Neuronal stem cell (in vitro differentiated cells): Measurements from ENCODE around the gene AGPS.

Experiments used
- DNase-seq: peaks from one replicate; pipeline ENCODE4 v3.0.0-alpha.2; 2013; ENCODE audit warnings: low spot score
- H2AFZ ChIP-seq: one replicate; pipeline ENCODE4 v1.6.1; 2013; ENCODE audit warnings: mild to moderate bottlenecking, low read length, inconsistent platforms
- H2AK5ac ChIP-seq: 2 replicates; pipeline ENCODE4 v1.6.1; 2013; ENCODE audit warnings: low read depth, mild to moderate bottlenecking, inconsistent platforms, low read length, moderate library complexity, mixed read lengths
- H2BK120ac ChIP-seq: 2 replicates; pipeline ENCODE4 v1.6.1; 2013; ENCODE audit warnings: low read depth, mild to moderate bottlenecking, inconsistent platforms, low read length, moderate library complexity, mixed read lengths
- H2BK12ac ChIP-seq: one replicate; pipeline ENCODE4 v1.6.1; 2013; ENCODE audit warnings: low read length, inconsistent platforms
- H2BK15ac ChIP-seq: 2 replicates; pipeline ENCODE4 v1.6.1; 2013; ENCODE audit warnings: mild to moderate bottlenecking, low read length, inconsistent platforms, mixed read lengths
- H2BK5ac ChIP-seq: one replicate; pipeline ENCODE4 v1.6.1; 2013; ENCODE audit warnings: inconsistent platforms, mild to moderate bottlenecking, low read length, moderate library complexity
- H3K14ac ChIP-seq: one replicate; pipeline ENCODE4 v1.6.1; 2013; ENCODE audit warnings: low read length, inconsistent platforms
- H3K18ac ChIP-seq: 2 replicates; pipeline ENCODE4 v1.6.1; 2013; ENCODE audit warnings: low read length, inconsistent platforms
- H3K23ac ChIP-seq: 2 replicates; pipeline ENCODE4 v1.6.1; 2013; ENCODE audit warnings: low read depth, mild to moderate bottlenecking, mixed read lengths, low read length, inconsistent platforms; ENCODE audit not compliant: poor library complexity
- H3K27ac ChIP-seq: replicated peaks from 3 replicates; pipeline ENCODE4 v1.5.1; 2013; ENCODE audit warnings: low read length, inconsistent platforms
- H3K27me3 ChIP-seq, 3 experiments: 2 replicates each; pipeline ENCODE4 v1.6.1; 2013; ENCODE audit warnings: low read length in 3 of 3, mild to moderate bottlenecking in 2 of 3, inconsistent platforms in 1 of 3, low read depth in 1 of 3, mixed read lengths in 1 of 3, moderate library complexity in 1 of 3; ENCODE audit not compliant: control insufficient read depth in 3 of 3, insufficient read depth in 3 of 3
- H3K36me3 ChIP-seq, 2 donors: replicated peaks in 1 of 2; 2 replicates each; pipeline ENCODE4 v1.6.1; 2013; ENCODE audit warnings: low read length in 2 of 2; ENCODE audit not compliant: control insufficient read depth in 2 of 2, insufficient read depth in 2 of 2
- H3K4ac ChIP-seq: 2 replicates; pipeline ENCODE4 v1.6.1; 2013; ENCODE audit warnings: inconsistent platforms, mild to moderate bottlenecking, low read length, moderate library complexity
- H3K4me1 ChIP-seq, 2 donors: 1 replicate in 1 of 2; 2 replicates in 1 of 2; pipeline ENCODE4 v1.6.1; 2013; ENCODE audit warnings: low read length in 2 of 2, low read depth in 1 of 2; ENCODE audit not compliant: control insufficient read depth in 2 of 2, insufficient read depth in 1 of 2
- H3K4me2 ChIP-seq: one replicate; pipeline ENCODE4 v1.6.1; 2013; ENCODE audit warnings: mild to moderate bottlenecking, low read length, inconsistent platforms; ENCODE audit not compliant: insufficient read depth, poor library complexity, severe bottlenecking
- H3K4me3 ChIP-seq, 2 donors: 2 replicates each; pipeline ENCODE4 v1.5.1; 2013; ENCODE audit warnings: low read length in 2 of 2, mild to moderate bottlenecking in 2 of 2, inconsistent platforms in 1 of 2, moderate library complexity in 1 of 2
- H3K79me1 ChIP-seq: one replicate; pipeline ENCODE4 v1.6.1; 2013; ENCODE audit warnings: low read depth, mild to moderate bottlenecking, inconsistent platforms, low read length, moderate library complexity
- H3K9ac ChIP-seq: one replicate; pipeline ENCODE4 v1.6.1; 2013; ENCODE audit warnings: mild to moderate bottlenecking, low read depth, low read length, inconsistent platforms; ENCODE audit not compliant: poor library complexity
- H3K9me3 ChIP-seq, 2 donors: replicated peaks in 1 of 2; 2 replicates each; pipeline versions ENCODE3 to v1.6.1; 2013; ENCODE audit warnings: low read length in 2 of 2, mild to moderate bottlenecking in 2 of 2, inconsistent platforms in 1 of 2, low read depth in 1 of 2, mixed read lengths in 1 of 2, moderate library complexity in 1 of 2; ENCODE audit not compliant: control insufficient read depth in 2 of 2, insufficient read depth in 1 of 2
- H4K8ac ChIP-seq: one replicate; pipeline ENCODE4 v1.6.1; 2013; ENCODE audit warnings: low read depth, mild to moderate bottlenecking, inconsistent platforms, low read length, moderate library complexity
- H4K91ac ChIP-seq: one replicate; pipeline ENCODE4 v1.6.1; 2013; ENCODE audit warnings: low read length, low read depth, mild to moderate bottlenecking, inconsistent platforms; ENCODE audit not compliant: poor library complexity
- WGBS, 2 donors: extraction: QIAGEN DNeasy Blood & Tissue Kit; methylation state at CpG; one replicate each; pipeline ENCODE4 v1.1.7; 2013; ENCODE audit warnings: missing lambda C conversion rate in 2 of 2, mixed read lengths in 1 of 2; ENCODE audit not compliant: insufficient read length in 2 of 2, insufficient replicate concordance in 1 of 2; ENCODE audit errors: extremely low coverage in 2 of 2; 5-methylcytosine and 5-hydroxymethylcytosine counted together

Gene AGPS

GRCh38 chr2:177474301-177474700 is 81.7 kb downstream of the AGPS start:
- Histone ChIP-seq H3K9me3 (peaks cover 2 to 24% of the 10 kb centered on the region in 2 donors), H2BK15ac (no peak overlapping the region)

GRCh38 chr2:177474998-177475397 is 82.4 kb downstream of the AGPS start:
- H3K27ac ChIP-seq: no peak overlapping the region
- H2AK5ac ChIP-seq: no peak overlapping the region
- no peak overlapping the region for H3K14ac ChIP-seq
- no peak overlapping the region for H2BK15ac ChIP-seq
- no peak overlapping the region for H2AFZ ChIP-seq
- H2BK5ac ChIP-seq: no peak overlapping the region
- H3K4ac ChIP-seq: no peak overlapping the region
- H3K4me1 ChIP-seq: no peaks in the 10 kb centered on the region
- H3K9me3 ChIP-seq: peaks cover under 1 to 24% of the 10 kb centered on the region in 2 donors
- no peak overlapping the region for H3K4me3 ChIP-seq
- no peak overlapping the region for H3K4me2 ChIP-seq
- H4K91ac ChIP-seq: no peak overlapping the region
- WGBS, 2 donors: no CpG with 5 or more reads among the region's 1 CpG
- H3K9ac ChIP-seq: no peak overlapping the region
- H2BK120ac ChIP-seq: no peak overlapping the region
- no peak overlapping the region for H3K18ac ChIP-seq
- H3K79me1 ChIP-seq: no peaks in the 10 kb centered on the region
- H2BK12ac ChIP-seq: no peak overlapping the region
- no peaks in the 10 kb centered on the region for H3K27me3 ChIP-seq
- no peak for DNase-seq
- peaks cover under 1 to 9% of the 10 kb centered on the region in 2 donors for H3K36me3 ChIP-seq
- H3K23ac ChIP-seq: no peak overlapping the region
- H4K8ac ChIP-seq: no peak overlapping the region

More at GRCh38 chr2:177474301-177474700, 81.7 kb downstream of the AGPS start:
- H3K27ac ChIP-seq: no peak overlapping the region
- no peak overlapping the region for H2BK12ac ChIP-seq
- H2AK5ac ChIP-seq: no peak overlapping the region
- peaks cover 2 to 13% of the 10 kb centered on the region in 2 donors for H3K36me3 ChIP-seq
- H3K4me1 ChIP-seq: no peaks in the 10 kb centered on the region
- no peak overlapping the region for H4K8ac ChIP-seq
- no peak overlapping the region for H3K23ac ChIP-seq
- WGBS, 2 donors: no CpG with 5 or more reads among the region's 4 CpGs
- DNase-seq: no peak
- no peaks in the 10 kb centered on the region for H3K27me3 ChIP-seq
- H3K4me2 ChIP-seq: no peak overlapping the region
- no peak overlapping the region for H3K4me3 ChIP-seq
- H3K4ac ChIP-seq: no peak overlapping the region
- H3K14ac ChIP-seq: no peak overlapping the region
- H2BK5ac ChIP-seq: no peak overlapping the region
- H4K91ac ChIP-seq: no peak overlapping the region
- no peak overlapping the region for H2AFZ ChIP-seq
- no peaks in the 10 kb centered on the region for H3K79me1 ChIP-seq
- no peak overlapping the region for H3K18ac ChIP-seq
- no peak overlapping the region for H2BK120ac ChIP-seq
- no peak overlapping the region for H3K9ac ChIP-seq

GRCh38 chr2:177476897-177477296 is 84.3 kb downstream of the AGPS start:
- Histone ChIP-seq H4K8ac (no peak overlapping the region), H3K23ac (no peak overlapping the region), H3K36me3 (peaks cover 0 to 9% of the 10 kb centered on the region in 2 donors), H2BK5ac (no peak overlapping the region), H4K91ac (no peak overlapping the region), H3K27me3 (no peaks in the 10 kb centered on the region), H3K4me2 (no peak overlapping the region), H3K18ac (no peak overlapping the region), H3K14ac (no peak overlapping the region), H3K4ac (no peak overlapping the region), H3K9me3 (peaks cover 0 to 16% of the 10 kb centered on the region in 2 donors), H2BK15ac (no peak overlapping the region), H2BK120ac (no peak overlapping the region), H3K4me1 (no peaks in the 10 kb centered on the region), H3K79me1 (no peaks in the 10 kb centered on the region), H3K27ac (no peak overlapping the region), H2AK5ac (no peak overlapping the region), H3K9ac (no peak overlapping the region), H2BK12ac (no peak overlapping the region), H2AFZ (no peak overlapping the region), H3K4me3 (no peak overlapping the region)
- DNase-seq: no peak
- no CpG with 5 or more reads among the region's 5 CpGs for WGBS, 2 donors

DNA sequence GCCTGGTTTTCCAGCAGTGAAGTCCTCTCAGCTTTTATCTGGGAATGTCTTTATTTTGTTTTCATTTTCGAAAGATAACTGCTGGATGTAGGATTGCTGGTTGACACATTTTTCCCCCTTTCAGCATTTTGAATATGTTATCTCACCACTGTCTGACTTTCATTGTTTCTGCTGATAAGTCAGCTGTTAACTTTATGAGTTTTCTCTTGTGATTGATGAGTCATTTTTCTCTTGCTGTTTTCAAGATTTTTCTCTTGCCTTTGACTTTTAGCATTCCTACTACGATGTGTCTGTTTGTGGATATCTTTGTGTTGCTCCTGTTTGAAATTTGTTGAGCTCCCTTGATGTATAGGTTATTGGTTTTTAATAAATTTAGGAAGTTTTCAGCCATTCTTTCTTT is 85.5 kb downstream of the AGPS start:
- Histone ChIP-seq H2BK120ac (no peak overlapping the region), H3K14ac (no peak overlapping the region), H3K36me3 (peaks cover 0 to 12% of the 10 kb centered on the region in 2 donors), H4K91ac (no peak overlapping the region), H4K8ac (no peak overlapping the region), H2AFZ (no peak overlapping the region), H3K27ac (no peak overlapping the region), H3K4ac (no peak overlapping the region), H2BK15ac (no peak overlapping the region), H3K18ac (no peak overlapping the region), H3K79me1 (no peaks in the 10 kb centered on the region), H3K23ac (no peak overlapping the region), H3K9ac (no peak overlapping the region), H3K4me1 (no peaks in the 10 kb centered on the region), H2AK5ac (no peak overlapping the region), H3K9me3 (peaks cover 0 to 5% of the 10 kb centered on the region in 2 donors), H3K27me3 (no peaks in the 10 kb centered on the region), H3K4me2 (no peak overlapping the region), H2BK12ac (no peak overlapping the region), H3K4me3 (no peak overlapping the region), H2BK5ac (no peak overlapping the region)
- no CpG with 5 or more reads among the region's 2 CpGs for WGBS, 2 donors
- no peak for DNase-seq
